Renal cortical epithelial cell (primary cell): Measurements from ENCODE around the gene IRF2BP1. TPM values are rescaled to one million over a fixed set of nuclear protein-coding genes. Genes with fewer than 3 reads are reported as not detected.
"Not testable (repeated sequence)": the region's sequence is repeated elsewhere in the genome, so short reads cannot be mapped to it uniquely, and the experiment has no call there.

Experiments
- DNase-seq: peaks from one replicate; pipeline ENCODE4 v3.0.0-alpha.2; 2011; ENCODE audit warnings: low read depth
- total RNA-seq: library from RNA; depleted of rRNA; stranded (reverse); fragments of >200 nt; gene quantifications from 2 replicates; pipeline ENCODE4 v1.2.3, GENCODE V29; 2014

Gene IRF2BP1
- total RNA-seq, 1 donor from 2014 or later: 27.6 TPM

DNA sequence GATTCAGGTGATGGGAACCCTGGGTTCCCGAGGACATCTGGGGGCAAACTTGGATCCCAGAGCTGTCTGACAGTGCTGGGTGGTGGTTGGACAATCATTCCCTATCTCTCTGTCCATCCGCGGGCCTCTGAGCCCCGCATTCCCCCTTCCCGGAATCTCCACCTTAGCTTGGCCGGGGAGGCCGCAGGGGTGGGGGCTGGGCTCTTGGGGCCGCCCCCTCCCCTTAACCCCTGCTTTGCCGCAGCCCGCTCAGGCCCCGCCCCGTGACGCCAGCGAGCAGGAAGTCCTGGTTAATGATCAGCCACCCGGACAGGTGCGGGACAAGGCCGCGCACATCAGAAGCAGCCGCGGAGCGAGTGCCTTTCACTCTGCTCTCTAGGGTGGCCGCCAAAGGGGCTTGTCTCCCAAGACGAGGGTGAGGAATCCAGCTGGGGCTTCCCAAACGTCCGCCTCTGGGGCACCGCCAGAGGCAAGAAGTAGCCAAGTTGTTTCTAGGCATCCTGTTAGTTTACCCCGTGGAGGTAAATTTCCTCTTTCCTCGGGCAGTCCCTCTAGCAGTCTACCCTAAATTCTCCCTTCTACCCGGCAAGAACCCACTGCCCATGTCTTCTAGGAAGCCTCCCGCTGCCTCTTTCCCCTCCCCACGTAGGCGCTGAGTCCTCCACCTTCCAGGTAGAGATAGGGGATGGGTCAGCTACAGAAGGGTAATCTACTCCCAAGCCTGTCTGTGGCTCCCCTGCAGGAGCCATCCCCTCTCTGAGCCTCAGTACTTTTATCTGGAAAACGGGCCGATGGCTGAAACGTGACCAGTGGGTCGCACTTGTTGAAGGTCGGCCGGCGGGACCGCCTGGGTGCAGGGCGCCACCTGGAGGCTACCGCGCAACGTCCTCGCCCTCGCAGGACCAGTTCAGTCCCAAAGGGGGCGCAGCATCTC, 3.0 kb downstream of the IRF2BP1 start:
- DNase-seq: peak; percentile 81

DNA sequence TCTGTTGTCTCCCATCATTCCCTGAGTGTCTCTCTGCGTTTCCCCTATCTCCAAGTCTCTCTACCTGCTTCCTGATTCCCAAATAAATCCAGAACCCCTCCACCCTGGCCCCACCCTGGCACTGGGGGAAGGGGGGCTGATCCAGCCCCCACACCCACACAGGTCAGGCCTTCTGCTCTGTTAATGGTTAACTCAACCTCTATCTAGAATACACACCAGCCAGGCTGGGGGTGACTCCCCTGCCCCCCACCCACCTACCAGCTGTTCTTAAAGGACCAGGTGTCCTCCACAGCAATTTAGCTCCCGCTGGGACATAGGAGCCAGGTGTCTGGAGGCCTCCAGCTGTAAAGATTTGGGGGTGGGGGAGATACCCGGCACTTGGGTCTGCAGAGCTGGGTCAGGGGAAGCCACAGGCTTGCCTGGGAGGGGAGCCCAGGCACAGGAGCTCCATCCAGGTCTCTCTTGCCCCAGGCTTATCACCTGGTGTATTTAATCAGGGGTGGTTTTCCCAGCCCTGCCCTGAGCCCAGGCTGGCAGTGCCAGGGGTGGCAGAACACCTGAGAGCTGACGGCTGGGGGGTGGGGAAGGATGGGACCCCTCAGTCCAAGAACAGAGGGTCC, 3.9 kb downstream of the IRF2BP1 start:
- DNase-seq: peak; percentile 57

DNA sequence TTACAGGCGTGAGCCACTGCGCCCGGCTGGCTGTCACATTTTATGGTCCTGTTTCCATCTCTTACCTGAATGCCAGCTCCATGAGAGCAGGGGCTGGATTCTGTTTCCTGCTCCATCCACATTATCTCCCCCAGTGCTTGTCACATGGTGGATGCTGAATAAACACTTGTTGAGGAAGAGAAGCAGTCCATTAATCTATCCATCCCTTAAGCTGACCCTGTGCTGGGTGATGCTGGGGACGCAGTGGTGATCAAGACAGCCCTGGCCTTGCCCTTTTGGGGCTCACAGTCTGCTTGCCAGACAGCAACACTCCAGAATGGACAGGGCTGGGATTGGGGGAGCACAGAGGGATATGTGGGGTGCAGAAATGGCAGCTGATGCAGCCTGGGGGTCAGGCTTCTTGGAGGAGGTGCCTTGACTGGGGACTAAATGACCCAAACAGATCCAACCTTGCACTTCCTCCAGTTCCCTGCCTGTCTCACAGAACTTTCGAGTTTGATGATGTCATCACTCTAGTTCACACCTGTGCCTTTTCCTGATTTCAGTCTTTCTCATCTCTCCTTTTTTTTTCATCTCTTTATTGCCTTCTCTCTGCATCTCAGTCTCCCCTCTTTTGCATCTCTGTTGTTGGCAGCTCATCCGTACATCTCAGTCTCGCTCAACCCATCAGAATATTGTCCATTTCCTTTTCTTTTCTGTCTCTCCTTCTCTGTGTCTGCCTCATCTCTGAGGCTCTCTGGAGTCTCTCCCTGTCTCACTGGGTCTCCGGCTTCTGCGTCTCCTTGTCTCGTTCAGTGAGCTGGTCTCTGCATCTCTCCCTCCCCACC, 4.6 kb downstream of the IRF2BP1 start:
- no peak for DNase-seq

DNA sequence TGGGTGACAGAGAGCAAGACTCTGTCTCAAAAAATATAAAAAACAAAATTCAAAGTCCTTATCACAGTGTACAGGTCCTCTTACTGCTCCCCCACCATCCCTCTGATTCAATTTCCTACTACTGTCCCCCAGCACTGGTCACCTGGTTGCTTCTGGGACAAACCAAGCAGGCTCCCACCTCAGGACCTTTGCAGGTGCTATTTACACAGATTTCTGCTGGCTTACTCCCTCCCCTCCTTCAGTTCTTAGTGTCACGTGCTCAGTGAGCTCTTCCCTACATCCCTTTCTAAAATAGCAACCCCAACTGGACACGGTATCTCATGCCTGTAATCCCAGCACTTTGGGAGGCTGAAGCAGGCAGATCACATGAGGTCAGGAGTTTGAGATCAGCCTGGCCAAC, 6.0 kb downstream of the IRF2BP1 start:
- no peak for DNase-seq

DNA sequence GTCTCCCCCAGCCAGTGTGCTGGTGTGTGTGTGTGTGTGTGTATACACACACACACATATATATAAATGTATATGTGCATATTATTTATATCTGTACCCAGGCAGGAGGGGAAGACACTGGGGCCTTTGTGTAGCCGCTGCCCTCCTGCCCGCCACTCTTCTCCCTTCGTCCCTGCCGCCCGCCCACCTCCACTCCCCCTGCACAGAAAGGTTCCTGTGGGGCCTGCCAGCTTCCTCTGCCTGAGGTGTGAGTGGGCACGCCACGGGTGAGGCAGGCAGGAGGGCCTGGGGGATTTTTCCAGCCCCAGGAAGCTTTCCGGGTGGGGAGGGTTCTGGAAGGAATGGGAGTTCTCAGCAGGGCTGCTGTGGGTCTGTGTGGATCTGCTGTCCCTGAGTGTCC, 6.9 kb downstream of the IRF2BP1 start:
- DNase-seq: no peak

DNA sequence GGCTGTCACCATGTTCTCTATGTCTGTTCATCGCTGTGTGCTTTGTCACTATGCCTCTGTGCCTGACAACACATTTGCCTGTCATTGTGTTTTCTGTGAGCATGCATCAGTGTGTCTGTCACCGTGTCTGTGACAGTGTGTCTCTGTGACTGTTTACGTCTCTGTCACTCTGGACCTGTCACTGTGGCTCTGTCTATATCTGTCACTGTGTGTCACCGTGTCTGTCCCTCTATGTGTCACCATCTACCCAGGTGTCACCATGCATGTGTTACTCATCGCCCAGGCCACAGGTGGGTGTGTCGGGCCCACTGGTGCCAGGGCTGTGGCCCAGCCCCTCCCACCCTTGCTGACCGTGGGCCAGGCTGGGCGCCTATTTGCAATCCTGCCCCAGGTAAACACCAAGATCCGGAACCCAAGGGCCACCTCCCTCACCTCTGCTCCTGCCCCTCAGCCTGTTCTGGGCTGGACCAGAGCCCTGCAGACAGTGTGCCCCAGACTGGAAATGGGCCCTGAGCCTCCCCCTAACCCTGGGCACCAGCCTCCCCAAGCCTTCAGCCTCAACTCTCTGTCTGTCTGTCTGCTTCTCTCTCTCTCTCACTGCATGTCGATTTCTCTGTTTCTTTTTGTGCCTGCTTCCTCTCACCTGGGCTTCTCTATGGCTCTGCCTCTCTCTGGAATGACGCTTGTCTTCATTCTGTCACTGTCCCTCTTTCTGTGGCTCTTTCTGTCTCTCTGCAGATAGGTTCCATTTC, 7.7 kb downstream of the IRF2BP1 start:
- DNase-seq: no peak

DNA sequence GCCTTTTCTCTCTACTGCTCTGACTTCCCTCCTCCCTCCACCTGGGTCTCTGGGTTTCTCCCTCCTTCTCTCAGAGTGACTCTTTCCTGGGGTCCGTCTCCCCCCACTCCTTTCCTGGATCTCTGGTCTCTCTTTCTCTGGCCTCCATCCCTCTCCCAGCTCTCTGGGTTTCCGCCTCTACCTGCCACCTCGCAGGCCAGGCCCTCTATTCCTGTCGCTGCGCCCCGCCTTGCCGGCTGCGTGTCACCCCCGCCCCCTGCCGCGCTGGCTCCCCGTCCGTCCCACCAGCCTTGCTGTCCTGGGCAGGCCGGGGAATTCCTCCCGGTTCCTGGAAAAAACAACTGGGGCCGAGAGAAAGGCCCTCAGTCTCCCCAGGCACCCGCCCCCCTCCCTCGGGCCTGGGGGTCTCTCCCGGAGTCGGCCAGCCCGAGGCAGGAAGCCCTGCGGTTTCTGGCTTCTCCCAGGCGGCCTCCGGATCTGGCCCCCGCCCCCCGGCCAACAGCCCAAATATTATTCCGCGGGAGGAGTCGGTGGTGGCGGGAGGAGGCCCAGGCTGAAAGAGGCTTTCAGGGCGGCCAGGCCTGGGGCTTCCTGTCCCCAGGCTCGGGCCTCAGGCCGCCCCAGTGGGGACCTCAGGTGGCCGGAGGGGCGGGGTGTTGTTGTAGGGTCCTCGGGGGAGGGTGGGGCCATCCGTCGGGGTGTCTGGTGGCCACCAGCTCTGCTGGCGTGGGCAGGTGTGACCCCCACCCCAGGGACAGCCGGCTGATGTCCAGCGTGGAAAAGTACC, 9.3 kb downstream of the IRF2BP1 start:
- no peak for DNase-seq

DNA sequence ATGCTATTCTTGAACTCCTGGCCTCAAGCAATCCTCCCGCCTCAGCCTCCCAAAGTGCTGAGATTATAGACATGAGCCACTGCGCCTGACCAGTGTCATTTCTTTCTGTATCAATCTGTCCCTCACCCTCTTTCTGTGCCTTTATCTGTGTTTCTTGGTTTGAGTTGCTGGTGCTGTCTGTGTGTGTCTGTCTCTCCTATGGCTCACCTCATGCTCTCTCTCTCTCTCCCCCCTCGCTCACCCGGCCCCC, 9.9 kb downstream of the IRF2BP1 start:
- DNase-seq: no peak

DNA sequence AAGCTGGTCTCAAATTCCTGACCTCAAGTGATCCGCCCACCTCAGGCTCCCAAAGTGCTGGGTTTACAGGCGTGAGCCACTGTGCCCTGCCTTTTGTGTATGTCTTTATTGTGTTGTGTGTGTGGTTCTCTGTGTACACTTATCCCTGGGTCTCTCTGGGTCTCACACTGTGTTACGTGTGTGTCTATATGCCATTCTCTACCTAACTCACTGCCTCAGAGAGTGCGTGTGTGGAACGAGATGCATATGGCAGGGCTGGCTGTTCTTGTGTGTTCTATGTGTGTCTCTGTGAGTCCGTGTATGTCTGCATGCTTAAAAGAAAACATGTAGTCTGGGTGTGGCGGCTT, 11.3 kb downstream of the IRF2BP1 start:
- no peak for DNase-seq

DNA sequence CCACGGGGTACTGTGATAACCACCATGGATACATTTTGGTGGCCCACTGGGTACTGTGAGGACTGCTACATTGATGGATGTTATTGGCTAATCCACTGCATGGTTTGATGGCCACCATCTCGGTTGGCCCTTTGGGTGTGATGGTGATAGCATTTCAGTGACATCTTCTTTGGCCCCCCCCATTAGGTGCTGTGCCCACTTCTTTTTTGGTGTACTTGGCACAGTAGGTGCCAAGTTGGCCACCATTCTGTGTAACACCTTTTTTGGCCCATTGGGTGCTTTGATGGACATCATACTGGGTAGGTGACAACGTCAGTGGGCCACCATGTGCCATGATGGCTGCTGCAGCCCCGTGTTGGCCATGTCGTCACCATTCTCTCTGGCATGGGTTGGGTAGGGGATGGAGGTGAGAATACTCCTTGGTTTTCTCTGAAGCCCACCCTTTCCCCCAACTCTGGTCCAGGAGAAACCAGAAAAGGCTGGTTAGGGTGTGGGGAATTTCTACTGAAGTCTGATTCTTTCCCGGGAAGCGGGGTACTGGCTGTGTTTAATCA, 12.6 kb downstream of the IRF2BP1 start:
- DNase-seq: no peak

DNA sequence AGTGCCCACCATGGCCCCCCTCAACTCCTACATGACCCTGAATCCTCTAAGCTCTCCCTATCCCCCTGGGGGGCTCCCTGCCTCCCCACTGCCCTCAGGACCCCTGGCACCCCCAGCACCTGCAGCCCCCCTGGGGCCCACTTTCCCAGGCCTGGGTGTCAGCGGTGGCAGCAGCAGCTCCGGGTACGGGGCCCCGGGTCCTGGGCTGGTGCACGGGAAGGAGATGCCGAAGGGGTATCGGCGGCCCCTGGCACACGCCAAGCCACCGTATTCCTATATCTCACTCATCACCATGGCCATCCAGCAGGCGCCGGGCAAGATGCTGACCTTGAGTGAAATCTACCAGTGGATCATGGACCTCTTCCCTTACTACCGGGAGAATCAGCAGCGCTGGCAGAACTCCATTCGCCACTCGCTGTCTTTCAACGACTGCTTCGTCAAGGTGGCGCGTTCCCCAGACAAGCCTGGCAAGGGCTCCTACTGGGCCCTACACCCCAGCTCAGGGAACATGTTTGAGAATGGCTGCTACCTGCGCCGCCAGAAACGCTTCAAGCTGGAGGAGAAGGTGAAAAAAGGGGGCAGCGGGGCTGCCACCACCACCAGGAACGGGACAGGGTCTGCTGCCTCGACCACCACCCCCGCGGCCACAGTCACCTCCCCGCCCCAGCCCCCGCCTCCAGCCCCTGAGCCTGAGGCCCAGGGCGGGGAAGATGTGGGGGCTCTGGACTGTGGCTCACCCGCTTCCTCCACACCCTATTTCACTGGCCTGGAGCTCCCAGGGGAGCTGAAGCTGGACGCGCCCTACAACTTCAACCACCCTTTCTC, 13.6 kb downstream of the IRF2BP1 start:
- DNase-seq: no peak

DNA sequence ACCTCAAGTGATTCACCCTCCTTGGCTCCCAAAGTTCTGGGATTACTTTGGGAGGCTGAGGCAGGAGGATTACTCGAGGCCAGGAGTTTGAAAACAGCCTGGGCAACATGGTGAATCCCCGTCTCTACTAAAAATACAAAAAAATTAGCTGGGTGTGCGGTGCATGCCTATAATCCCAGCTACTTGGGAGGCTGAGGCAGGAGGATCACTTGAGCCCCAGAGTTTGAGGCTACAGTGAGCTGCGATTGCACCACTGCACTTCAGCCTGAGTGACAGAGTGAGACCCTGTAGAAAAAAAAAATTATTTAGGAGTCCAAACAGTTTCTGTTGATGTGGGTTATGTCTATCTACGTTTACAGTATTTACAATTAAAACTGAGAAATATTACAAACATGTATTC, 15.1 kb downstream of the IRF2BP1 start:
- DNase-seq: no peak

DNA sequence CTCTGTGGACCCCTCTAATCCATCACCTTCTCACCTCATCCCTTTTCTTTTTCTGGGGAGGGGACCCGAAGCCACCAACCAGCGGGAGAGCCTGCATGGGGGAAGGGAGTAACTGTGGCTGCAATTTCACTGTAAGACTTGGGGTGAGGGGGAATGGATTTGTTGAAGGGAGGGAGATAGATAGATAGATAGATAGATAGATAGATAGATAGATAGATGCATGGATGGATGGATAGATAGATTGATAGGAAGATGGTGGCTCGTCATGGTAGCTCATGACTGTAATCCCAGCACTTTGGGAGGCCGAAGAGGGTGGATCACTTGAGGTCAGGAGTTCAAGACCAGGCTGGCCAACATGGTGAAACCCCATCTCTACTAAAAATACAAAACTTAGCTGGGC, 18.7 kb downstream of the IRF2BP1 start:
- not testable (repeated sequence) for DNase-seq

DNA sequence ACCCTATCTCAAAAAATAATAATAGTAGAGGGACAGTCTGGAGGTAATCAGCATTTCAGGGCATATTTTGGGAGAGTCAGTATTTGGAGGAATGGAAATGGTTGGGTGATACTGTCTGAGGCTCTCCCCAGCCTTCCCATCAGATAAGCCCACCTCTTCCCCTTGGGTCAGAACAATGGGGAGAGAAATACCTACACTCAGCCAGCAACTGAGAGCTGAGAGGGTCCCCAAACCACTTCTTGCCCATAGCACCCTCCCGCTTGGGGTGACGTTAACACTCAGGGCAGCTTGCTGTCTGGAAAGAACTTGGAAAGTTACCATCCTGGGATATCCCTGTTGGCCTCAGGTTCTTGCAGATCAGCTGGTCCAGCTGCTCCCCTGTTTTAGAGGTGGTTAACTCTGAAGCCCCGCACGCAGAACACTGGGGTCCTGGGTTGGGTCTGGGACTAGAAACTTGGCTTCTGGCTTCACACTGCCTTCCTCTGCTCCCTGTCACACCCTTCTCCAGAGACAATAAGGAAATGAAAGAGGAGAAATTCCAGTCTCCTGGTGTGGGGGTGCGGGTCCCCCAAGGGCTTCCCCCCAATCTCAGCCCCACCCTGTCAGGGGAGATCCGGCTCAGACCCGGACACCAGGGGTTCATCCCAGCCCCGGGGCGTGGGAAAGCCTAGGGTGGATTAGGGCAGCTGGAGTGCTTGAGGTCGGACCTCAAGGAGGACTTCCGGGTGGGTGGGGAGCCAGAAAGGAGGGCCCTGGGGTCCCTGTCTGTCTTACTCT, 19.4 kb downstream of the IRF2BP1 start:
- DNase-seq: no peak

DNA sequence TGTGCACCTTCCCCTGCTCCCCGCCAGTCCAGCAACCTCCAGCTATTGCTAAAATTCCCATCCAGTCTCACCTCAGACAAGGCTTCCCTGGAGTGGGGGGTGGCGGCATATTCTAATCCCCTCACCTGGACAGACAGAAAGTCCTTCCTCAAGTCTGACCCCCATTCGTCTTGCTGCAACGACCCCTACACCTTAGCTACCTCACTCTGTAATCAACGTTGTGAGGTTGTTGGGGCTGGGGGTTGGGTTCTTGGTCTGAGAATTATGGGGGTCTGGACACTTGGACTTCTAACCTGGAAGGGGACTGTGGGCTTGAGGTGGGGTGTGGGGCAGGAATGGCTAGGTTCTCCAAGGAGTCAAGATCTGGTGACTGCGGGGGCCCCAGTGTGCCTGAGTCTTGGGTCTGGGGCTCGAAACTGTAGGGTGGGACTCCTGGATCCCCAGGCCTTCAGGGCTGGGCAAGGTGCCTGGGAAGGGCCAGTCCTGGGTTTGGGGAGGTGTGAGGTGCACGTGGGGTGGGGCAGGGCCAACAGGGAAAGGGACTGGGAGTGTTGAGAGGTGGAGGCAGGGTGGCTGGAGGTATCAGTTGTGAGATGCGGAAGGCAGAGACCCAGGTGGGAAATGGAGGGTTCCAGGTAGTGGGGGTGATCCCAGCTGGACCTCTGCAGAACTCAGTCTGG, 20.5 kb downstream of the IRF2BP1 start:
- no peak for DNase-seq

DNA sequence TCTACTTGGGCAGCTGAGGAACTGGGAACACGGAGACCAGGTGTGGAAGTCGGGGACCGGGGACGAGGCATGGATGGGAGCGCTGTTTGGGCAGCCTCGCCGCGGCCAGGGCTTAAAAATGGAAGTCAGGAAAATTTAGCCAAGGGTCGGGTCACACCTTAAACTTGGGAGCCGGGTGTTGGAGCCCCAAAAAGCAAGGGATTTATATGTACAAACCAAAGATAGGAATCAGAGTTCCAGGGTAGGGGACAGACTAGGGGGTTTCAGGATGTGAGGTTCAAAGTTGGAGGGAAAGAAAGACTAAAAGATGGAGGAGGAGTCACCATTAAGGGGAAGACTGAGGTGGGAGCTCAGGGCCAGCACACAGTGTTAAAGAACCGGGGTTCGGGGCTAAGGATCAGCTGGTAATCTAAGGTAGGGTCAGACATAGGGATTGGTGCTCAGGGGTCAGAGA, 21.3 kb downstream of the IRF2BP1 start:
- no peak for DNase-seq

DNA sequence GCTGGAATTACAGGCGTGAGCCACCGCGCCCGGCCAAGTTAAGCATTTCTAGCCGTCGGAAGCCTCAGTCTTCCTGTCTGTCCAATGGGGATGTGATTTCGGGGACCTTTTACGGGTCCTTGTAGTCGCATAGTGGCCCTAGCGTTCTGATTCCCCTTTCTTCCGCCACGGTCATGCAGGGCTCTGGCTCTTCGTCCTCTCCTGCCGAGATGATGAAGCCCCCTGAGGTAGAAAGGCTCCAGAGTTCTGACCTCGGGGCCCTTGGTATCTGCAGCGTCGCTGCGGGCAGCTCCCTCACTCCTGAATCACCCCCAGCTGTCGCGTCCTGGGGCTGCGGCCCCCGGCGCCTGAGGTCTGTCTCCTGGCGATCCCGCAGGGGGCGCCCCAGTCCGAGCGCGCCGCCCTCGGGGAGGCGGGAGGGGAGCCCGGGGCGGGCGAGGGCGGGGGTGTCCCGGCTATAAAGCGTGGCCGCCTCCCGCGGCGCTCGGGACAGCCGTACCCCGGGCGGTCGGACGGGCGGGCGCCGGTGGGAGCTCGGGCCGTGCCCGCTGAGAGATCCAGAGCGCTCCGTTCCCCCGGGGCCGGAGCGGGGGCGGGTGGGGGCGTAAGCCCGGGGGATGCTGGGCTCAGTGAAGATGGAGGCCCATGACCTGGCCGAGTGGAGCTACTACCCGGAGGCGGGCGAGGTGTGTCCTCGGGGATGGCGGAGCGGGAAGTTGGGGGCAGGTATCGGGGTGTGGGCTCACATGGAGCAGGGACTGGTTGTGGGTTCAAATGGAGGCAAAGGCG, 21.9 kb downstream of the IRF2BP1 start, which contains the start of gene FOXA3:
FOXA3 (plus strand) TSS at position 487 of the 789 bp plus-strand sequence; CDS start at position 618, 131 bp downstream.
- DNase-seq: no peak
